Adrenal gland (tissue), 12 donors: Measurements from ENCODE around the gene ADCY5. TPM values are rescaled to one million over a fixed set of nuclear protein-coding genes. Genes with fewer than 3 reads are reported as not detected.

Experiments
- DNase-seq, 7 donors: peaks; one replicate each; pipeline ENCODE4 v3.0.0-alpha.2; 2019 to 2020
- H3K27ac ChIP-seq, 5 donors: fragments of 200-600 bp; sonication (generic) in 4 of 5; 1 replicate in 3 of 5; 2 replicates in 2 of 5; pipeline versions ENCODE4 v1.5.1 to v1.8.0; 2016 to 2020; ENCODE audit warnings: mild to moderate bottlenecking in 1 of 5
- H3K27me3 ChIP-seq: fragments of 200-600 bp; 2 replicates; pipeline ENCODE4 v1.8.0; 2021
- H3K36me3 ChIP-seq, 2 donors: fragments of 200-600 bp; replicated peaks in 1 of 2; 1 replicate in 1 of 2; 2 replicates in 1 of 2; pipeline versions ENCODE4 v1.5.1 to v1.8.0; 2018 to 2022
- H3K4me1 ChIP-seq, 2 donors: fragments of 200-600 bp; replicated peaks in 1 of 2; 1 replicate in 1 of 2; 2 replicates in 1 of 2; pipeline versions ENCODE4 v1.5.1 to v1.8.0; 2018 to 2021
- H3K4me3 ChIP-seq, 4 donors: fragments of 200-600 bp; sonication (generic) in 3 of 4; one replicate each; pipeline ENCODE4 v1.5.1; 2016 to 2018
- H3K9me3 ChIP-seq, 3 donors: fragments of 200-600 bp; sonication (generic) in 1 of 3; replicated peaks in 1 of 3; 1 replicate in 2 of 3; 2 replicates in 1 of 3; pipeline versions ENCODE4 v1.5.1 to v1.8.0; 2016 to 2021
- POLR2A ChIP-seq, 2 donors: fragments of 450-650 bp; IDR thresholded peaks; one replicate each; pipeline ENCODE4 v1.6.1; 2017; ENCODE audit warnings: antibody characterized with exemption in 2 of 2, mild to moderate bottlenecking in 2 of 2, moderate library complexity in 1 of 2
- WGBS, 4 donors: extraction: QIAGEN DNeasy Blood & Tissue Kit in 2 of 4; methylation state at CpG; one replicate each; pipeline versions ENCODE4 v1.1.5 to v1.1.7; 2013 to 2017; 5-methylcytosine and 5-hydroxymethylcytosine counted together
- intact Hi-C, 2 donors: fragments of 100-400 bp; cut with DNase I; formaldehyde crosslinking; loops; one replicate each; pipeline versions ENCODE4 v1.14.1 to v1.15.0; 2022 to 2023
- polyA plus RNA-seq, 3 donors: library from polyadenylated mRNA; stranded (reverse); fragments of 200-250 nt in 2 of 3; fragments of 350-450 nt in 1 of 3; fragmentation: Illumina TruSeq in 1 of 3; extraction: RNeasy Lipid Tissue Mini Kit (QIAGEN cat#74804) in 1 of 3; gene quantifications; one replicate each; pipeline ENCODE4 v1.2.3, GENCODE V29; 2013 to 2014
- total RNA-seq, 9 donors: library from RNA; depleted of rRNA in 4 of 9; stranded (reverse); fragments of >200 nt in 4 of 9; fragments of 120-200 nt in 1 of 9; fragmentation: NEBNext Ultra II Directional in 1 of 9; extraction: Animal tissue kit (Norgen Biotek cat#: 25700) in 1 of 9; gene quantifications; one replicate each; pipeline versions ENCODE4 v1.1.0 to v1.2.4, GENCODE V29; 2013 to 2023
- TF ChIP-seq, protein P1 (sequence below), 6 experiments: fragments of 450-650 bp in 4 of 6; fragments of 200-600 bp in 2 of 6; sonication (generic) in 1 of 6; IDR thresholded peaks; 1 replicate in 5 of 6; 2 replicates in 1 of 6; pipeline versions ENCODE4 v1.5.1 to v1.8.0; 2016 to 2021; ENCODE audit warnings: antibody characterized with exemption in 6 of 6, mild to moderate bottlenecking in 2 of 6, moderate library complexity in 1 of 6
- donor health status: healthy with polysubstance abuse.
- donor health status: Bipolar disorder and iron deficiency.
- donor health status: DM: yes; HTN: yes; CAD: no.
- donor health status: DM: no; HTN: no; CAD: no.
- donor health status: DM: no; HTN: no; CAD: no.
- donor health status: DM: yes; HTN: yes; CAD: no.

ADCY5 gene
- total and polyA plus RNA-seq, 12 donors = 1.2 to 12.4 (median 4.4) TPM

- WGBS, 4 donors = 71 to 76% (median 73%) methylated on average over 6 of the region's 6 CpGs
- H3K27ac ChIP-seq = no peak overlapping the region
- no peaks in the 10 kb centered on the region for H3K9me3 ChIP-seq
- intact Hi-C loops = no loop called here
- H3K27me3 ChIP-seq = no peaks in the 10 kb centered on the region
- no peaks in the 10 kb centered on the region for H3K36me3 ChIP-seq
- DNase-seq = peak in 4 of 7 donors; percentile 27 to 59 (median 37)
- TF ChIP-seq, protein P1, sequence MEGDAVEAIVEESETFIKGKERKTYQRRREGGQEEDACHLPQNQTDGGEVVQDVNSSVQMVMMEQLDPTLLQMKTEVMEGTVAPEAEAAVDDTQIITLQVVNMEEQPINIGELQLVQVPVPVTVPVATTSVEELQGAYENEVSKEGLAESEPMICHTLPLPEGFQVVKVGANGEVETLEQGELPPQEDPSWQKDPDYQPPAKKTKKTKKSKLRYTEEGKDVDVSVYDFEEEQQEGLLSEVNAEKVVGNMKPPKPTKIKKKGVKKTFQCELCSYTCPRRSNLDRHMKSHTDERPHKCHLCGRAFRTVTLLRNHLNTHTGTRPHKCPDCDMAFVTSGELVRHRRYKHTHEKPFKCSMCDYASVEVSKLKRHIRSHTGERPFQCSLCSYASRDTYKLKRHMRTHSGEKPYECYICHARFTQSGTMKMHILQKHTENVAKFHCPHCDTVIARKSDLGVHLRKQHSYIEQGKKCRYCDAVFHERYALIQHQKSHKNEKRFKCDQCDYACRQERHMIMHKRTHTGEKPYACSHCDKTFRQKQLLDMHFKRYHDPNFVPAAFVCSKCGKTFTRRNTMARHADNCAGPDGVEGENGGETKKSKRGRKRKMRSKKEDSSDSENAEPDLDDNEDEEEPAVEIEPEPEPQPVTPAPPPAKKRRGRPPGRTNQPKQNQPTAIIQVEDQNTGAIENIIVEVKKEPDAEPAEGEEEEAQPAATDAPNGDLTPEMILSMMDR (IDR thresholded peaks at IDR 0.05) = peak; percentile 11 to 54 (median 44)
- TF ChIP-seq POLR2A (IDR thresholded peaks at IDR 0.05) = no peak
- no peaks in the 10 kb centered on the region for H3K4me1 ChIP-seq
- no peak overlapping the region for H3K4me3 ChIP-seq
Observed at GRCh38 chr3:123365450-123366143, 83.3 kb downstream of the ADCY5 start.

- Histone ChIP-seq H3K4me3 (no peak overlapping the region), H3K9me3 (no peaks in the 10 kb centered on the region), H3K36me3 (no peaks in the 10 kb centered on the region), H3K27ac (no peak overlapping the region), H3K27me3 (no peaks in the 10 kb centered on the region), H3K4me1 (no peaks in the 10 kb centered on the region)
- TF ChIP-seq POLR2A (IDR thresholded peaks at IDR 0.05) = no peak
- TF ChIP-seq, protein P1 (IDR thresholded peaks at IDR 0.05) = no peak
- 68 to 78% (median 74%) methylated on average over 4 of the region's 4 CpGs for WGBS, 4 donors
- intact Hi-C loops = no loop called here
- no peak for DNase-seq
Observed at GRCh38 chr3:123361071-123361470, 87.8 kb downstream of the ADCY5 start.

- Histone ChIP-seq H3K4me1 (no peaks in the 10 kb centered on the region), H3K9me3 (no peaks in the 10 kb centered on the region), H3K4me3 (no peak overlapping the region), H3K27ac (no peak overlapping the region), H3K27me3 (no peaks in the 10 kb centered on the region), H3K36me3 (no peaks in the 10 kb centered on the region)
- WGBS, 4 donors = 69 to 80% (median 74%) methylated on average over 3 of the region's 3 CpGs
- TF ChIP-seq, protein P1 (IDR thresholded peaks at IDR 0.05) = no peak
- no peak for TF ChIP-seq POLR2A (IDR thresholded peaks at IDR 0.05)
- DNase-seq = no peak
- intact Hi-C loops = no loop called here
Observed at GRCh38 chr3:123357275-123357674, 91.6 kb downstream of the ADCY5 start.

DNA sequence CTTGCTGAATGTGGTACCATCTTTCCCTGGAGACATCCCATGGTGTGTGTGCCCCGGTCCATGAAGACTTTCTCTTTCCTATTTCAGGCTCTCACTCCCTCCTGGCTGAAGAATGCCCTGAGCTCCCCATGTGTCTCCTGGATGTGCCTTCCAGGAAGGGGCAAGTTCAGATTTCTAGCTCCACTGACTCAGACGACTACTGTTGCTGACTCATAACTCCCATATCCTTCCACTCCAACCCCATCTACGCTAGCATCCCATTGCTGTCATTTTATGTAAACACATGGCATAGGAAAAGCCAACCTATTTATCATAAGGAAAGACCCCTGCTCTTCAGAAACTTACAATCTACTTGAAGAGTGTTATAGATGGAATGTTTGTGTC, 95.0 kb downstream of the ADCY5 start:
- WGBS, 4 donors = 83 to 87% (median 86%) methylated on average over 3 of the region's 3 CpGs
- no peaks in the 10 kb centered on the region for H3K4me1 ChIP-seq
- intact Hi-C loops = no loop called here
- no peak for DNase-seq
- H3K27ac ChIP-seq = no peak overlapping the region
- TF ChIP-seq POLR2A (IDR thresholded peaks at IDR 0.05) = no peak
- TF ChIP-seq, protein P1 (IDR thresholded peaks at IDR 0.05) = no peak
- no peaks in the 10 kb centered on the region for H3K9me3 ChIP-seq
- H3K4me3 ChIP-seq = no peak overlapping the region
- no peaks in the 10 kb centered on the region for H3K27me3 ChIP-seq
- H3K36me3 ChIP-seq = no peaks in the 10 kb centered on the region
